HG02763 (cell line): ENCODE results near the gene RAC3.

Experiments used
- ATAC-seq: cut with Tn5 transposase; IDR thresholded peaks from one replicate; pipeline ENCODE4 v1.9.1; 2021; ENCODE audit warnings: mild to moderate bottlenecking, moderate library complexity; ENCODE audit not compliant: unreplicated experiment

Gene RAC3

DNA sequence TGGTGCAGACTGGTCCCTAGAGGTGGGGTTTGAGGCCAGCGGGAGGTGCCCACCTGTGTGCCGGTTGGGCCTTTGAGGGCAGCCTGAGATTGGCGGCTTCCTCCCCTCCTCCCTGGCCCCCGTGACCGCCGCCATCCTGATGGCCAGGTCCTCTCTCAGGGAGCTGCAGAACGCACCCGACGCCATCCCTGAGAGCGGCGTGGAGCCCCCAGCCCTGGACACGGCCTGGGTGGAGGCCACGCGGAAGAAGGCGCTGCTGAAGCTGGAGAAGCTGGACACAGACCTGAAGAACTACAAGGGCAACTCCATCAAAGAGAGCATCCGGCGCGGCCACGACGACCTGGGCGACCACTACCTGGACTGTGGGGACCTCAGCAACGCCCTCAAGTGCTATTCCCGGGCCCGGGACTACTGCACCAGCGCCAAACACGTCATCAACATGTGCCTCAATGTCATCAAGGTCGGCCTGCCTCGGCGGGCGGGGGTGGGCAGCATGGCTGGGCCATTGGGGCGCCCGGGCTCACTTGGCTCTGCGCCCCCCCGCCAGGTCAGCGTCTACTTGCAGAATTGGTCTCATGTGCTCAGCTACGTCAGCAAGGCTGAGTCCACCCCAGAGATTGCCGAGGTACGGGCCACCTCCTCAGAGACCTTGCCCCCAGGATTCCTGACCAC lies 23.0 kb downstream of the RAC3 start:
- ATAC-seq, result no peak

DNA sequence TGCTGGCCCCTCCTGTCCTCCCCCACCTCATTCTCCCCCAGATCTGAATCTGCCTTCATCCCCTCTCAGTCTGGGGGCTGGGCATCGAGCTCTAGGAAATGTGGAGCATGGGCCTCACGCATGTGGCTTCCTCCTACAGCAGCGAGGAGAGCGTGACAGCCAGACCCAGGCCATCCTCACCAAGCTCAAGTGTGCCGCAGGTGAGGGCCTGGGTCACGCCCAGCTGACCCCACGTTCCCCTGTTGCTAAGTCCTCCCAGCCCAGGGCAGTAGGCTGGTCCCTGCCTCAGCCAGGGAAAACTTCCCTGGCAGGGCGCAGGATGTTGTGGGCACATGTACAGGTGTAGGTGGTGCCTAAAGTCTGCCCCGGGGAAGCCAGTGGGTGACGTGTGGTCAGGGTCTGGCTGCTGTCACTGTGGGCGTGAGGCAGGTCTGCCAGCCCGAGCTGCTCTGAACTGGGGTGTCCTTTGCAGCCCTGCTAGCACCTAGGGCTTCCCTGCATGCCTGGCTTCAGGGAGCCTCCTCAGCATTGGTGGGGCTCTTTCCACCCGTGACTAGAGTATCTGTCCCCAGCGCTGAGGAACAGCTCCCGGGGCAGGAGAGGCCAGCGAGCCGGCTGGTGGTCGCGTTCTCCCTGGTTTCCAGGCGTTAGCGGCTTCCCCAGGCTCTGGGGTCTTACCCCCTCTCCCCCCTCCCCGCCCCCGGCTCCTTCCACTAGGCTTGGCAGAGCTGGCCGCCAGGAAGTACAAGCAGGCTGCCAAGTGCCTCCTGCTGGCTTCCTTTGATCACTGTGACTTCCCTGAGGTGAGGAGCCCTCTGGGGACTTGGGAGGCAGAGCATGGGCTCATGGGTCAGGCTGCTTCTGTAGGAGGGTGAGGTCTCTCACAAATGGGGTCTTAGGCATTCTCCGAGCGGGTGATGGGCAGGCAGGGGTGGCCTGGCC lies 23.8 kb downstream of the RAC3 start:
- no peak for ATAC-seq

GRCh38 chr17:82055965-82056728 lies 24.7 kb downstream of the RAC3 start:
- no peak for ATAC-seq

- no peak for ATAC-seq
Measured at GRCh38 chr17:82056729-82057621, 25.5 kb downstream of the RAC3 start.

- no peak for ATAC-seq
Measured at GRCh38 chr17:82058230-82058854, 26.9 kb downstream of the RAC3 start.

GRCh38 chr17:82058855-82059249 lies 27.4 kb downstream of the RAC3 start:
- no peak for ATAC-seq

GRCh38 chr17:82059272-82060000 lies 28.0 kb downstream of the RAC3 start:
- no peak for ATAC-seq

GRCh38 chr17:82060001-82060380 lies 28.5 kb downstream of the RAC3 start:
- ATAC-seq, result no peak

- ATAC-seq, result no peak
Measured at GRCh38 chr17:82060614-82061013, 29.1 kb downstream of the RAC3 start.

DNA sequence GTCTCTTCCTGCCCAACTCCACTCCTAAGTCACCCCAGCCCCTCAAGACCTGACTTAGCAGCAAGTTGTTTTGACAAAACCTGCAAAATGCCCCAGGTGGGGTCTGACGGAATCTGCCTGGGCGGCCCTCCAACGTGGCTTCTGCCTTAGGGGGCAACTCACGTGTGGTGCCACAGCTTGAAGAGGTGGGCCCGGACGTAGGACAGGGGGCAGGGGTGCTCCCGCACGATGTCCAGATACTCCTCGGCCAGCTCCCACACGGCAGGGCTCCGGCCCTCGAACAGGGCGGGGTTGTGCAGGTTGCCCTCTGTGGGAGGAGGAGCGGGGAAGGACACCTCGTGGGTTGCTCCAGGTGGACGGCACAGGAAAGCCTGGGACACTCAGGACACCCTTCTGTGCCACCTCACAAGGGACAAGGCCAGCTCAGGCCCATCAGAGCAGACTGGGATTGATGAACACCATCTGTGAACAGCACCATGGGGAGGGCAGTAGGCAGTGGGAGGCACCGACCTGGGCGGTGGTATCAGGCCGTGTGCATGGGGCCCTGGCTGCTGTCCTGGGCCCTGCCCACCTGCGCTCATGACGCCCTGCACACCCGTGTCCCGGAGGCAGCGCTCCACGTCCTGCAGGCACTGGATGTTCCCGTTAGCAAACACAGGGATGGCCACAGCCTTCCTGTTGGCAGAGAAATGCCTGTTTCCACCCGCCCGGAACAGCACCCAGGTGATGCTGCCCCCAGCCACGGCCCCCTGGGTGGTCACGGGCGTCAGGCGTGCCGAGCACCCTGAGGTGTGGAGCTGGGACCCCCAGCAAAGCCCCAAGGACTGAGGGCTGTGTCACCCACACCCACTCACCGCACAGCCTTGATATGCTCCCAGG lies 29.8 kb downstream of the RAC3 start:
- ATAC-seq, result no peak

DNA sequence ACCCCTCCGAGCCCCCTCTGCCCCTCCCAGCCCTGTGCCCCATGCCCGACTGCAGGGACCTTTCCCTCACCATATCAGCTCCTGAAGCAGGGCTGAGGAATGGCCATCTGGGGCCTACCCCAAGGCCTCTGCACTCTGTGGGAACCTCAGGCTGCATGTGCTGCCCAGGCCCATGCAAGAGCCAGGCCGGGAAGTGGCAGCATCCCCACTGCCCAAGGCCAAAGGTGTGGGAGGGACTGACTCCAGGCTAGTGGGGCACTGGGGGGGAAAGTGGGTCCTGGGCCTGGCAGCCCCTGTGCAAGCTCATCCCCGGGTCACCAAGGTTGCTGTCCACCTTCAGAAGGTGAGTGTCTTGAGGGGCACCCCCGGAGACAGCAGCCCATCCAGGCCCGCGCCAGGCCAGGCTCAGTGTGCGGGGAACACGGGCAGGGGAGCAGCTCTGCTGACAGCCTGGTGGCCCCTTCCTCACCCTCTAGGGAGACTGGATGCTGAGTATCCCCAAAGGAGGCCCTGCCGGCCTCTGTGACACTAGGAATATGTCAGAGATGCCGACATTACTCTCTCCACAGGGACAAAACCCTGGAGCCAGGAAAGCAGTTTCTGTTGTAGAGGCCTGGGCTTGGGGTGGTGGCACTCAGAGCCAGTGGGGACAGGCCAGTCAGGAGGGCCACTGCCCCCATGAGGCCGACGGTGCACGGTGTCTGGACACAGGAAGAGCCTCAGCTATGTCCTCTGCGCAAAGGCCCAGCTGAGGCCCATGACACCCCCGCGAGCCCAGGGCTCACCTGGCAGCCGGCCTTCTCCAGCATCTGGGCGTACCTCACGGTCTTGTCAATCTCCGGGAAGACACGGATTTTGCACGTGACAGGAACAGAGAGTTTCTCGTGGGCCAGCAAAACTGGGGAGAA lies 30.9 kb downstream of the RAC3 start:
- ATAC-seq, result no peak

- no peak for ATAC-seq
Measured at GRCh38 chr17:82062984-82063368, 31.5 kb downstream of the RAC3 start.

DNA sequence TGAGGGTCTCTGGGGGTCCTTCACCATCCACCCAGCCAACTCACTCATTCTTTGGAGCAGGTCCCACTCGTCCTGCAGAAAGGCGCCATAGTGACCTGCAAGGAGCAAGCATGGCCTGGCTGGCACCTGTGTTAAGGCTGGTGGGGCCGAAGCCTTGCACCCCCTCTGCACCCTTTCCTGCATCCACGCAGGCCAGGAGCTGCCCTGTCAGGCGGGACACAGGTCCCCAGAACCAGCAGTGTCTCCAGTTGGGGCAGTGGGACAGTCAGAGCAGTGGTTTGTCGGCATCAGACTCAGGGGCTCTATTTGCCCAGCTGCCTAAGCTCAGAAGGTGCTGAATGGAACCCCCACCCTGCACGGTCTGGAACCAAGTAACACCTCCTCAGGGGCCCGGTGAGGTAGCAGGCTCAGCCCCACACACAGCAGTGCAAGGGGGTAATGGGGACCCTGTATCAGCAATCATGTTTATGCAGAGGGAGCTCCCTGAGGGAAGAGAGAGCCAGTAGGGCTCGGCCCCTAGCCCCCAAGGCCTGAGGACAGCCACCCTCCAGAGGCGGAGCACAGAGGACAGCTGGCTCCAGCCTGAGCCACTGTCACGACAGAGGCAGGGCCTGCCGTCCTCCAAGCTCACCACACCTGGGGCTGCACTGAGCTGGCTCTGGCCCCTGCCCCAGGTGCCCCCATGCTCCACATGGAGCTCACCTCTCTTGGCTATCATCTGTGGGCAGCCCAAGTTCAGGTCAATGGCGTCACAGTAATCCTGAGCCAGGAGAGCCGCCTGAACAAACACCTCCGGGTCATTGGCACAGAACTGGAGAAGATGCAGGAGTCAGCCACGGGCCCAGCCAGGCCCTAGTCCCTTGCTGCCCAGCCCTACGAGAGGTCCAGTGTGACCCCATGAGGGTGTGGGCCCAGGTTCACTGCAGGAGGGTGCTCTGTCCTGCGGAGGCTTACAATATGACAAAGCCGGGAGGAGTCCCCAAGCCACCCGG lies 32.2 kb downstream of the RAC3 start:
- no peak for ATAC-seq

- no peak for ATAC-seq
Measured at GRCh38 chr17:82064433-82065192, 33.1 kb downstream of the RAC3 start.

GRCh38 chr17:82065193-82065637 lies 33.7 kb downstream of the RAC3 start:
- peak; percentile 34 for ATAC-seq
